SH-SY5Y (cell line): ENCODE results near the gene MYO19.

Experiments
- GATA2 ChIP-seq: IDR thresholded peaks from 2 replicates; pipeline ENCODE4 v1.6.1; 2011; ENCODE audit warnings: mild to moderate bottlenecking, low read depth, low read length
- GATA3 ChIP-seq: IDR thresholded peaks from 2 replicates; pipeline ENCODE4 v1.6.1; 2011; ENCODE audit warnings: low read depth, mild to moderate bottlenecking, low read length, moderate library complexity

DNA sequence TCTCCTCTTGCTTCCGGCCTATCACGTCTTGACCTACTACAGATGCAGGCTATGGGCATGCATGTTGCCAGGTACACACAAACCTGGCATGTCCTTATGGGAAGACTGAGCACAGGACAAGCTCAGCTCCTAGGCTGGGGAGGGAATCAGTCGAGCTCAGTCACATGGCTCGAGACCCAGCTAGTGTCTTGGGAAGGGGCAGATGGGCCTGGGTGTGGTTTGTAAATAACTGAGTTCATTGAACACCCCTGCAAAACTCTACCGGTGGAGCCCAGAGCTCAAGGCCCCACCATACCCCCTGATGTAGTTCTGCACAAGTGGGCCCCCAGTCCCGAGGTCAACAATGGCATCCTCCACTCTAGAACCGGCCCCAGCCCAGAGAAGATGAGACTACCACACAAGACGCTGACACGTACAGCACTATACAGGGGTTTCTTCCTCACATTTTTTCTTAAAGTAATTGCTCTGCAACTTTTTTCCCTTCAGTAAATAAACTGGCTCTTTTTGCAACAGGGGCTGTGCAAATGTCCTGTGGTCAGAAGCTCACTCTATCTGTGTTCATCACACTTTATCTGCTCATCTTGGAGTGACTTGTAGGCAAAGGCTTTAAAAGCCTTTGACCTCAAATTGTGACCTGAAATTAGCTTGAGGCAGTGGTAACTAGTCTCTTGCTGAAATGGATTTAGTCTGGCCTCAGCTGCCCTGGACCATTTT, 25.2 kb downstream of the MYO19 start:
- TF ChIP-seq GATA3: no peak
- TF ChIP-seq GATA2: no peak
